Transverse colon (tissue), 3 donors: ENCODE results near the gene F7.

Experiments
- CTCF ChIP-seq, 5 experiments: fragments of 200-600 bp in 3 of 5; fragments of 450-650 bp in 2 of 5; sonication (generic) in 3 of 5; IDR thresholded peaks; 1 replicate in 2 of 5; 2 replicates in 3 of 5; pipeline ENCODE4 v1.5.1; 2016 to 2017; ENCODE audit warnings: antibody characterized with exemption in 5 of 5, inconsistent platforms in 3 of 5, mild to moderate bottlenecking in 2 of 5, moderate library complexity in 1 of 5
- EP300 ChIP-seq: sonication (generic); formaldehyde crosslinking; IDR thresholded peaks from one replicate; pipeline ENCODE4 v1.6.1; 2017; ENCODE audit warnings: antibody characterized with exemption, low read depth
- POLR2A ChIP-seq: fragments of 450-650 bp; IDR thresholded peaks from one replicate; pipeline ENCODE4 v1.6.1; 2016; ENCODE audit warnings: antibody characterized with exemption, mild to moderate bottlenecking, moderate library complexity

GRCh38 chr13:113119166-113119821, 13.7 kb downstream of the F7 start:
- no peak for TF ChIP-seq CTCF (IDR thresholded peaks at IDR 0.05)
- TF ChIP-seq POLR2A = no peak
- no peak for TF ChIP-seq EP300
